CD4-positive, alpha-beta T cell treated with Interleukin-15 for 4 hours (primary cell): ENCODE data around the gene COL23A1.

Experiments
- DNase-seq: peaks from one replicate; pipeline ENCODE4 v3.0.0-alpha.2; 2020; ENCODE audit warnings: low spot score

The COL23A1 gene

DNA sequence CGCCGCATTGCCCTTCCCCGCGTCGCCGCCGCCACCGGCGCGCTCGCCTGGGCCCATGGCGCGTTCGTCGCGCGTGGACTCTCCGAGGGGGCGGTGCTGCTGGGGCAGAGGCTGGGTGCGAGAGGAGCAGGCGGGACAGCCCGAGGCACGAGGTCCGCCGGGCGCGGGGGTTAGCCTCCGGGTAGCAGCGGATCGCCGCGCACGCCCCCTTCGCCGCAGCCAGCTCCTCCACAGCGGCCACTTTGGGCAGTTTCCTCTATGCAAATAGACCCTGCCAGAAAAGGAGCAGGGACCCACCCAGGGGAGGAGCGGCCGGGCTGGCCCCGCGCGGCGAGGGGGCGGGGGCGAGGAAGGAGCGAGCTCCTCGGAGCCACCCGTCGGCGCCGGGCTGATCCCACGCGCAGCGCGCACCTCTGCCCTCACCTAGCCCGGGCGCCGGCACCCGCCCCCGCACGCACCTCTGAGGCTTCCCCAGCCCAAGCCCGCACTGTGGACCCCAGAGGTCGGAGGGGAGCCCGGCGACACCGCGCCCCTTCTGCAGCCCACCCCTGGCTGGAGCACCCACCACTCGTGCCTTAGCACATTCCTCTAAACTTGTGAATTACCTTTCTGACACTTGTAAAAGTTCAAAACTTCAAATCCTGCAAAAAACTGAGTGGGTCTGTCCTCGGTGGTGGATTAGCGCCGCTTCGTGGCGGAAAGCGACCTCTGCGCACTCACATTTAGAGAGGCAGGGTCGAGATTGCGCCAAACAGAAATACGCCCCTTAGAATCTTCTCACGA, at the start of gene COL23A1:
TSS of gene COL23A1 (minus strand) at position 253 of the 783 bp plus-strand sequence.
- DNase-seq = peak; percentile 13

DNA sequence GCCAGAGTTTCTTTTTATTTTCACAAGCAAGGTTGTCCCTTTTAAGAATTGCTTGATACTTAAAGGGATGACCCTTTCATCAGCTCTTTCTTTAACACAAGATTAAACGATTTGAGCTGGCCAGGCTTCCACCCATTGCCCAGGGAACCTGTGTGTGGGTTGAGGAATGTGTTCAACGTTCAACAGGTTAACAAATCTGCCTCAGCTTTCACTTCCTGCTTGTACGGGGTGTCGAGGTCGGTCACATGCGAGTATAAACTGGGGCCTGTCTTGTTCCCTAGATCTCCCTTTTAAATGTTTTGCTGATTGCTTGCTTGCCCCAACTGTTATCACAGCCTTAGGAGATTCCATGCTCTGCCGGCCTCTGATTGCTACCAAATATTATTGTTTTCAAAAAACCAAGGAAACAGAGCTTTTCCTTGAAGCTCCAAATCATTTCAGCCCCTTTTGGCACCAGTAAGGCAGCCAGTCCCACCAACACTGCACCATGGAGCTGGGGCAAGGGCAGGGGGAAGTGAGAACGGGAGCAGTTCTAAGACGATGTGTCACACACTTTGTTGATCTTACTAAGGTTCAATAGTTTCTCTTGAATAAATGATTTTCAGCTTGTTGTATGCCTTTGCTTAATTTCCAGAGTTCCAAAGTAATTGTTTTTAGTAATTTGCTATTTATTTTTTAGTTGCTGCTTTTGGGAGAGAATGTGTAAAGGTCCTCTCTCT, 47.3 kb upstream of the COL23A1 start:
- no peak for DNase-seq

DNA sequence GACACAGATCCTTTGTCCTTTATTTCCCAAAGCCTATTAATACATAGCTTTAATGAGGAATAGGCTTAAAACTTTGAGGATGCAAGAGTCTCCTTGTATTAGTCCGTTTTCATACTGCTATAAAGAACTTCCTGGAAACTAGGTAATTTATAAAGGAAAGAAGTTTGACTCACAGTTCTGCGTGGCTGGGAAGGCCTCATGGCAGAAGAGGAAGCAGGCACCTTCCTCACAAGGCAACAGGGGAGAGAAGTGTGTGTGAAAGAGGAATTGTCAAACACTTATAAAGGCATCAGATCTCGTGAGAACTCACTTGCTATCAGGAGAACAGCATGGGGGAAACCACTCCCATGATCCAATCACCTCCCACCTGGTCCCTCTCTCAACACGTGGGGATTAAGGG, 42.1 kb upstream of the COL23A1 start:
- DNase-seq = no peak

DNA sequence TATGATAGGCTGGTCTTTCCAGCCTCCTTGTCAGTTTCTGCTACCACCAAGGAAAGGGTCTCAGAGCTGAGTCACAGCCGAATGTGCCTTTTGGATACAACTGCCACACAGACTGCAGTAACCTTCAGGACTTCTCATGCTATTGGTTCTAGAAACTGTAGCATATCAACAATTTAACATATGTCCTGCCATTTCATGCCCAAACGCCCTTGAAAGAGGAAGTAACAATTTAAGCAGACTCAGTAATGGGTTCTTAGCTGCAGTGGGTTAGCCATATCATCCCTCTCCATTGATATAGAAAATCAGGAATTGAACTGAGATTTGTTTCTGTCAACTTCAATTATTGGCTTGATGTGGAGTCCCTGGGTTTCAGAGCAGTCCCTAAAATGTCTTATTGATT, 40.8 kb upstream of the COL23A1 start:
- DNase-seq = no peak

DNA sequence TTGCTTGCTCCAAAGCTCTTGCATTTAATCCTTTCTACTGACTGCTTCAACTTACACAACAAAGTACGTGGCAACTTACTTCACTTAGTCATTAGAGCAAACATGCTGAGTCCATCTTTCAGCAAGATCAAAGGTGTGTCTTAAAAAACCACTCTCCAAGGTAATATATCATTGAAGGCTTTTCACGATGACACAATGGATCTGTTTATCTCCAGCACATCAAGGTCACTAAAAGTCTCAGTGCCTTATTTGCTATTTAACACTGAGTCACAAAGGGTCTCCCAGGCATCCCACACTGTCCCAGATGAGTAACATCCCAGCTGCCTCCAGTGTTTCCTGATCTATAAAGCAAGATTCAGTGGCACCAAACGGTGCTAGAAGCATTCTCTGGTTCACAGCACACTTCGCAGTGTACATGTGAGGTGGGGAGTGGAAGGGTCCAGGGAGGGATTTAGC, 40.3 kb upstream of the COL23A1 start:
- DNase-seq = no peak

DNA sequence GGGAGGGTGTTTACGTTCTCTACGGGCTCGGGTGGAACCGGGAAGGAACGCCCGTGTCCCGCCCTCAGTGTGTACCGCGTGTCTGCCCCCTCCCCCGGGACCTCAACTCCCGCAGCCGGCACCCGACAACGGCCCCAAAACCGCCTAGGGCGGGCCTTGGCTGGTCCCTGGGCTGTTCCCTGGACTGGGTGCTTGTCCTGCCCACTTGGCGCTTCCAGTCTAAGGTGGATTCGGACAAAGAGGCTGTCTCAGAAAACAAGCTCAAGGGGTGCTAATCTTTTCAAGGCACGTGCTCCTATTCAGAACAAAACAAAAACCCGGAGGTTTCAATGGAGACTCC, 37.0 kb upstream of the COL23A1 start:
- DNase-seq = no peak

DNA sequence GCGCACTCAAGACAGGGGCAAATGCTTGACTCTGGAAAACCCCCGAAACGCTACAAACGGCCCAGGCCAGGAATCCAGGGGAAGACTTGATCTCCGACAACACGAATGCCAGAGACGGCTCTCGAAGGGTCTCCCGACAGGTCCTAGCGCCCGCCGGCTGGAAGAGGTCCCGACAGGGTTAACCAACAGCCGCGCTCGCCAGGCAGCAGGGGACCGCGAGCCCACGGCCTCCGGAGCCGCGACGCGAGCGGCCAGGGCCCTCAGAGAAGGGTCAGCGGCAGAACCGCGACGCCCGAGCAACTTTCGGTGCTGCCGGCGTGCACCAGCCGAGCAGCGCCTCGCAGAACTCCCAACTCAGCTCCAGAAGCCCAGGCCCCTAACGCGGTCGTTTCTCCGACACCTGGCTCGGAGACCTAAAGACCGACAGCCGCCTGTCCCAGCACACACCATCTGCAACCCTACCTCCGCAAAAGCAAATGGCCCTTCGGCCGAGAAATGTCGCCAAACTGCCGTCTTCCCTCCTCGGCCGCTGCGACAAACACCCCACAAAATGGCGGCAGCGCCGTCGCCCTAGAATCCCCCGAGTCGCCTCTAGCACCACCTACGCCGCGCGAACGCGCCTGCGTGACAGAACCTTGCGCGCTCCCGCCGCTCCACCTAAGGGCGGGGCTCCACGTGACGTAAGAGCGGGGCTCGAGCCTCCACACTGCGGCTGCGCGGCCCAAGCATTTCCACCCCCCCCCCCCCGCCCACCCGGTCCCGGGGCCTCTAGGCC, 36.5 kb upstream of the COL23A1 start, which contains the start of gene CLK4:
TSS of gene CLK4 (minus strand) at position 567 of the 775 bp plus-strand sequence. CDS start 3,634 bp downstream, outside the sequence.
- DNase-seq = peak; percentile 97

DNA sequence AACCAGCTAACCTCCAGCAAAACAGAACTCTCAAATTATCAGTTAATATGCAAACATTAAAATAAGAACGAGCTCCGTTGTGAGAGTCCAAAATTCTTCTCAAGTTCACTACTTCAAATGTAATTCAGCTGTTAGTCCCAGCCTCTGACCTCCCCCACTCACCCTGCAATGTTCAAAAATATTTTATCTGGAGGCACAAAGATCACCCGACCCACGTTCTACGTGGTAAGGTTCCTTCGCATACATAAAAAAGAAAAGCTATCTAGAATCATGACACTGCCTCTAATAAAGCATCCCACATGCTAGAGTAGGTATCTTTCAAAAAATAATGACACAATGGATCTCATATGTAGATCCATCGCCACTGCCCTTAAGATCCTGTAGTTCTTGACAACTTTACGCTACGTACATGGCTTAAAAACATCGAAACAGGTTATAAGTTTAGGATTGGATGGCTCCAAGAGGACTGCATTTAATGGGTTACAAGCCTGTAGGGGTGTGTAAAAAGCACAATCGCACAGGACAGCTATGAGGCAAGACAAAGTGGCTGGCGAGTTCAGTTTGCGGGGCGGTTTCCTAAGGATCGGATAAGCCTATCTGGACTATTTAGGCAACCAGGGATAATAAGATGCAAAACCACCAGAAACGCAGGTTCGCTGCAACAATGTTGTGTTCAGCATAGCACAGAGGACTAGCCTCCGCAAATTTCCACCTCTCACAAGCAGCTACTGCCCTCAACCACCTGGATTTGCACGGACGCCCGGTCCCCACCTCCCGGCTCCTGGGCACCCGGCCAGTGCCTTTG, 35.7 kb upstream of the COL23A1 start:
- DNase-seq = peak; percentile 13

DNA sequence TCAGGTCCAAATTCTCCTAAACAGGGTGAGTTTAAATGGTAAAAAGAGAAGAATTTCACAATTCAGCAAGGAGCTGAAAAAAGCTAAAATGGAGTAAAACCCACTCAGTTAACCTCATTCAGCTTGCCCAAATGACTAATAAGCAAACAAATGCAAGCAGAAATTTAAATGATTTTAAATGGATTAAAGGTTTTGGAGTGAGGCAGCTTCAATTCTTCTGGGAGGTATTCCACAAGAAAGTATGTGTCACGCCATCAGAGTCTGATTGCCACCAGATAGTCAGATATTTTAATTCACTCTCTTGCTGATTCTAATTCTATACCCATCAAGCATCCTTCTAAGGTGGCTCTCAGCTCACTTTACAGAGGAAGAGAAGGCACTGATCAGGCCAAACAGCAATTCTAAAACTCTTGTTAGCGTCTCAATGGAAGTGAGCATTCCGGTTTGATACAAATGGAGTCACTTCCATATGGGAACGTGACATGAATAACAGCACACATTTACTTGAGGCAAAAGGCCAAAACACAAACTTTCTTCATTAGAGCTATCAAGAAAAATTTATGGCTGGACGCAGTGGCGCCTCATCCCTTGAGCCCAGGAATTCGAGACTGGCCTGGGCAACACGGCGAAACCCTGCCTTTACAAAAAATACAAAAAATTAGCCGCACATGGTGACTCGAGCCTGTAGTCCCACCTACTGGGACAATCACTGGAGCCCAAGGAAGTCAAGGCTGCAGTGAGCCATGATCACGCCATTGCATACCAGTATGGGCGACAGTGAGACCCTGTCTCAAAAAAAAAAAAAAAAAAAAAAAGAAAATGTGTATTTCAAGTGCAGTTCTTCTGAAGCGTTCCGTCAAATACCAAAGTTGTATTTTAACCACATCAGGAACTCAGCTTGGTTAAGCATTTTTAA, 34.7 kb upstream of the COL23A1 start:
- DNase-seq = no peak

DNA sequence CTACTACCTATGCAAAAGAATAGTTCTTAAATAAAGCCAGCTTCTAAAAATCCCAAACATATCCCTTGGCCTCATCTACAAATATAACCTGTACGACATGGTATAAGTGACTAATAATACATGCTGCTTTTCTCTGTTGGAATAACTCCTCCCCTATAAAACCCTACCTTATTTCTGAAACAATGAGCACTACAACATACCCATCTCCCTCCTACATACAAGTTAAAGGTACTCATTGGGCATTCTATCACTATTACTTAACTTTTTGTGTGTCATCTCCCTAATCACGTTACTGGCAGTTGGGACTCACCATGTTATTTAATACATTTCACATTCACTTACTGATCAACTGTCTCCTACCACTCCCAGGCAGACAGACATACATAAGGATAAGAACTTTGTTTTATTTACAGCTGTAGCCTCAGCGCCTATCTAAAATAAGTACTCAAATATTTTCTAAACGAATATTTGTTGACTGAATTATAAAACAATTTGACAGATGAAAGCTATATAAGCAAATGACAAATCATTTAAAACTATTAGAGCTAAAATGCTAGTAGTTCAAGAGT, 32.6 kb upstream of the COL23A1 start:
- no peak for DNase-seq

DNA sequence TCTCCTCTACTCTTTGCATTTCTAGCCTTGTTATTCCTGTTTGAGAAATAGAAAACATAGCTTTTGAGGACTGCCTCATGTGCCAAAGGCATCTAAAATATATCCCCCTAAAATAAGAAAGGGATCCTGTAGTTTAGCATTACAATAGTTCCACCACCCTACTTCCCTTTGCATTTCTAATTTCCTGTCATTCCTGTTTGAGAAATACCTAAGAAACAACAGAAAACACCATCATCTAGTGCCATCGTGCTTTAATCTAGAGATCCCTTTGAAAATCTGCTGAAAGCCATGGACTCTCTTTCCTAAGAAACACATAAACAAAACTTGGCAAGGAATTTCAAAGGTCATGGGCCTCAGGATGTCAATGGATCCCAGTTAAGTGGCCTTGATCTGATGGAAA, 29.2 kb upstream of the COL23A1 start:
- DNase-seq = no peak

DNA sequence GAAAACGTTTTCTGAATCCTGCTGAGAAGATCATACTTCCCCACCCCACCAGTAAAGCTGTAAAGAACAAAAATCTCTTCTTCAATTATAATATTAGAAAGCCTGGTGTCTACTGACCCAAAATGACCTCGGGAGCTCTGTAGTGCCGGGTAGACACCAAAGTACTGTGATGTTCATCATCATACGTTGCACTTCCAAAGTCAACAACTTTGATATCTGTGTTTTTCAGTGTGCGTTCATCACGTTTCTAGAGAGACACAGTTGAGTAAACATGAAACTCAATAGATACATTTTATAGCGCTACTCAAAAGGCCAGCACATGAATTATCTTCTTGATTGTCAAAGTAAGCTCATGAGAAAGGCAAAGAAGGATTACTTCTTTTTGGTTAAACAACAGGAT, 22.1 kb upstream of the COL23A1 start:
- no peak for DNase-seq

DNA sequence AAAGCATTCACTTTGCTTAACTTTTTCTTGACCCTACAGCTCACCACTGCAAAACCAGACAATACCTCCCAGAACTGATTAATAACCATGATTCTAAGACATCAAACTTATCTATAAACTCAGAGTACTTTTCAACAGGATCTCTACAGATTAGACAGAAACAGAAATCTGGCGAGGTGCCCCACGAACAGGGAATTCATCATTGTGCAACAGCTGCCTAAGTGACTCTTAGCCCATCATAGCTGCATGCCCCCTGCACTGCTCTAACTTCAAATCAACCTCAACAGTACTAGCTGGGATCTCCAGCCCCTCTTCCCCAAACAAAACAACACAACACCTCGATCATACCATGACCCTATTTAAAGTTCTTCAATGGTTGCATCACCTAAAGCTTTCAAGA, 16.1 kb upstream of the COL23A1 start:
- no peak for DNase-seq

DNA sequence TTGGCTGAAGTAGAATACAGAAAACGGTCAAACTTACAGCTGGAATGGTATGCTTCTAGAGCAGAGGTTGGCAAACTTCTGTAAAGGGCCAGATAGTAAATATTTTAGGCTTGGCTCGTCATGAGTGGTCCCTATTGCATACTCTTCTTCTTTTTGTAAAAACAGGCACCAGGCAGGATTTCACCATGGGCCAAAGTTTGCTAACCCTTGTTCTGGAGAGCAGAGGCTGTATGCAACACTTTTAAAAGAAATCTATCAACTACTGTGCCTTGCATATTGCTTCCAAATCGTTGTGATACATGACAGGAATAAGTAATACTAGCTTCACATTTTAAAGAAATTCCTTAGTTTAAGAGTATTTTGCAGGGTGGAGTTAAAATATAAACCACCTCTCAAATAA, 15.6 kb upstream of the COL23A1 start:
- DNase-seq = no peak

DNA sequence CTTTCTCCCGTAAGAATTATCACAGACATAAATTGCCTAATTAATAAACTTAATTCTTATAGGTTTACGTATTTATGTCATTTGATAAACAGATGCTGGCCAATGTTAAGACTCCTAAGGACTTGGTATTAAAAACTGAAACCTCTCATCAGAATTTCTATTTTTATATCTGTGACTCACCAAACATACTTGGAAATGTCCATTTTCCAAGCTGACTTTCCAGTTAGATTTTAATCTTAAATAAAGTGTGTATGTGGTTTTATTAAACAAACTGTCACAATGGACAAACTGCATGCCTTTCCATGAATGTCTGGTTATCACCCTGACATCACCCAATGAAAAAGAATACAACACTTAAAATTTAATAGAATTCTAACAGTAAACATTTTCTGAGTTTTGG, 12.6 kb upstream of the COL23A1 start:
- DNase-seq = no peak

DNA sequence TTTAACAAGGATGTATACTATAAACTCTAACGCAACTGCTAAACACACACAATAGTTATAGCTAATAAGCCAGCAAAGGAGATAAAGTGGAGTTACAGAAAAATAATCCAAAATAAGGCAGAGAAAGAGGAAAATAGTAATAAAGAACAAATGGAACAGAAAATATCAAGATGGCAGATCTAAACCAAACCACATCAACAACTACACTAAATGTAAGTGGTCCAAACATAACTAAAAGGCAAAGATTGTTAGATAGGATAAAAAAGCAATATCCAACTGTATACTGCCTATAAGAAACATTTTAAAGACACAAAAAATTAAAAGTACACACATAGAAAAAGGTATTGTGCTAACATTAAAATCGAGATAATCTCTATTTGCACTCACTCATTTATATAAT, 5.6 kb upstream of the COL23A1 start:
- DNase-seq = no peak

DNA sequence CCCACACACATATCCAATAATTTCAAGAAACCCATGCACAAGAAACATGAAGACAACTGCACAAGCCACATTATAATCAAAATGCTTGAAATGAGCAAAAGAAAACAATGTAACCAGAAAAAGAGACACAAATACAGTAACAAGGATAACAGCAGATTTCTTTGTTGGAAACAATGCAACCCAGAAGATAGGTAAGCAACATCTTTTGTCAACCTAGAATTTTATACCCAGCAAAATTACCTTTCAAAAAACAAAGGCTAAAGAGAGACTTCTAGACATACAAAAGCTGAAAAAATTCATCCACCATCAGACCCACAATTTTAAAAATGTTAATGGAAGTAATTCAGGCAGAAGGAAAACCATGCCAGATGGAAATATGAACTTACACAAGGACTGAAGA, 5.0 kb upstream of the COL23A1 start:
- DNase-seq = no peak

DNA sequence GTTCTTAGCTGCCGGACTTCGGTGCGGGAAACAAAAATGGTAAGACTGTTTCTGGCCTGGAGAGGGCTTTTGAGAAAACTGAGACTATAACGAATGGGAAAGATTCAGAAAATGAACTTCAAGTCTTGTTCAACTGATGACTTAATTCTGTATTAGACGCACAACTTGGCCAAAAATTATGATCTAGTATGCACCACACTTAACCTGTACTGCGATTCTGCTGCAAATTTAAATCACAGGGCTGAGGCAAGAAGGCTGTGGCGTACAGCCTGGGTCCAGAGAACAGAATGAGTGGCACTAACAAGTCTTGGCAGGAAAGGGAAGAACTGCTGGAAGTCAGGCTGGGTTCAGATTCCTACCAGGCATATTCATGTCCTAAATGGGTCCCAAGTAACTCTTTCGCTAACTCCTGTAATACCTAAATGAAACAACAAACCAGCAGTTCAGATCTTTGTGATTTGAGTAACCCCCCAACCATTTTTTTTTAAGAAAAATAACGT, 781 bp upstream of the COL23A1 start:
- DNase-seq = no peak

DNA sequence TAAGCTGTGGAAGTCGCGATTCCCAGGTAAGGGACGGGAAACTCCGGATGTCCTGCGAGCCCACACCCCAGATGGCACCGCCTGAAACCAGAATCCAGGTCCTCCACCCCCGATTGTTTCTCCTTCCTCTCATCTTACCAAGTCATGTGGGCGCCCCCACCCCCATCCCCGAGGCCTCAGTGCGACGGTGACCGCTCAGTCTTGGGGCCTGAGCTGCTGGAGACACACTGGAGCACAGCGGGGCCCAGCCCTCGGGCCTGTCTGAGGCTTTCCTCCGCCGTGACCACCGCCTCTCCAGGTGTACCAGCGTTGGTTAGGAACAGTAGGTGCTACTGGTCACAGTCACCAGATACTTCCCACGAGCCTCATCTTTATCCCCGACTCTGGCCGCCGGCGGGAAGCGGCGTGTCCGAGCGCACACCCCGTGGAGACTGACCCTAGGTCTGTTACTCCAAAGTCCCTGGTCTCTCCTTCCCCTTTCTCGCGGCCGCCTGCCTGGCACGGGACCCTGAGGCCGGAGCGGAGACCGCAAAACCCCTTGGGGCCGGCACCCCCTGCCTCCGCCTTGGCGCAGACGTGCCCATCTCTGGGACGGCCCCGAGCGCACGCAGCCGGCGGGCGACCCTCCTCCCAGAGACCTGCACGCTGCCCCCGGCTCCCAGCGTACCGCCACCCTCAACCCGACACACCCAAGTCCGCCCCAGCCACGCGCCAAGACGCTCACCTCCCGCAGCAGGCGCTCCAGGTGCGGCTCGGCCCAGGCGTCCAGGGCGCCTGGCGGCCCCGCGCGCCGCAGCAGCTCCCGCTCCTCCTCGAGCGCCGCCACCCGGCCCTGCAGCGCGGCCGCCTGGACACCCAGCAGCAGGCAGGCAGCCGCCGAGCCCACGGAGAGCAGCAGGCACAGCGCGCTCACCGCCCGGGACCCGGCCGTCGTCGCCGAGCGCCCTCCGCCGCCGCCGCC, 733 bp downstream of the COL23A1 start:
- no peak for DNase-seq
